NB4 (cell line): ENCODE measurements around the gene CGNL1.

ENCODE experiments used
- DNase-seq: peaks from one replicate; pipeline ENCODE4 v3.0.0; 2010; ENCODE audit warnings: low read depth
- H3K4me3 ChIP-seq: one replicate; pipeline ENCODE4 v1.5.1; 2011; ENCODE audit warnings: mild to moderate bottlenecking, low read depth, low read length, moderate library complexity
- MAX ChIP-seq: IDR thresholded peaks from 2 replicates; pipeline ENCODE4 v1.6.1; 2011; ENCODE audit warnings: low read depth, low read length
- MYC ChIP-seq: IDR thresholded peaks from 2 replicates; pipeline ENCODE4 v1.6.1; 2011; ENCODE audit warnings: low read depth, low read length
- POLR2A ChIP-seq: IDR thresholded peaks from 2 replicates; pipeline ENCODE4 v1.6.1; 2011; ENCODE audit warnings: mild to moderate bottlenecking; ENCODE audit not compliant: insufficient read length; ENCODE audit errors: extremely low read depth
- TF ChIP-seq, protein P1 (sequence below): IDR thresholded peaks from one replicate; pipeline ENCODE4 v1.5.1; 2012; ENCODE audit warnings: low read depth, low read length

CGNL1 gene

DNA sequence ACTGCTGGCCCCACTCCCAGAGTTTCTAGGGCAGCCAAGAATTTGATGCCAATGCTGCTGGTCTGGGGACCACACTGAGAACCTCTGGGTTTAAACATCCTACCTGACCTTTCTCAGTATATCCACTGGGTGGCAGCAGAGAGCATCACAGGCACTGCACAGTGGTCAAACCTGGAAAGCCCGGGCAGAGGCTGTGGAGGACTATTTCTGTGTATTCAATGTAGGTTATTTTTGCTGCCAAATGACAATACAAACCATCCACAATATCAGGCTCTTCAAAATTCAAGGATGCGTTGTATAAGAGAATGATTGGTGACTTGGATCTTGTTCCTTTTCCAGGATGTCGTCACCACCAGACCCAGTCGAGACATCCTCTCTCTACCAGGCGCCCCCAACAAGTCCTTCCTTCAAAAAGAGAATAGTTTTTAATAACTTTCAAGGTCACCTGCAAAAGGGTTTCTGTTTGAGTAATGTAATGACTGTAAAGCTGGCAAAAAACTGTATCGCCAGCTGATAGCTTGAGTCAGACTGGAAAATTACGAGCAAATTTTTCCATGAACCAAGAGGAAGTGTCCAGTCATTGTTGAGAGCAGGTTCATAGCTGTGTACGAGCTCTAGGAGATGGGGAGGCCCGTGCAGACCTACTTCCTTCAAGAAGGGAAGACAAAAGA is 184.9 kb downstream of the CGNL1 start:
- TF ChIP-seq, protein P1, sequence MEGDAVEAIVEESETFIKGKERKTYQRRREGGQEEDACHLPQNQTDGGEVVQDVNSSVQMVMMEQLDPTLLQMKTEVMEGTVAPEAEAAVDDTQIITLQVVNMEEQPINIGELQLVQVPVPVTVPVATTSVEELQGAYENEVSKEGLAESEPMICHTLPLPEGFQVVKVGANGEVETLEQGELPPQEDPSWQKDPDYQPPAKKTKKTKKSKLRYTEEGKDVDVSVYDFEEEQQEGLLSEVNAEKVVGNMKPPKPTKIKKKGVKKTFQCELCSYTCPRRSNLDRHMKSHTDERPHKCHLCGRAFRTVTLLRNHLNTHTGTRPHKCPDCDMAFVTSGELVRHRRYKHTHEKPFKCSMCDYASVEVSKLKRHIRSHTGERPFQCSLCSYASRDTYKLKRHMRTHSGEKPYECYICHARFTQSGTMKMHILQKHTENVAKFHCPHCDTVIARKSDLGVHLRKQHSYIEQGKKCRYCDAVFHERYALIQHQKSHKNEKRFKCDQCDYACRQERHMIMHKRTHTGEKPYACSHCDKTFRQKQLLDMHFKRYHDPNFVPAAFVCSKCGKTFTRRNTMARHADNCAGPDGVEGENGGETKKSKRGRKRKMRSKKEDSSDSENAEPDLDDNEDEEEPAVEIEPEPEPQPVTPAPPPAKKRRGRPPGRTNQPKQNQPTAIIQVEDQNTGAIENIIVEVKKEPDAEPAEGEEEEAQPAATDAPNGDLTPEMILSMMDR: peak; percentile 79
- TF ChIP-seq MYC: no peak
- no peak overlapping the region for H3K4me3 ChIP-seq
- peak; percentile 73 for DNase-seq

- no peak overlapping the region for H3K4me3 ChIP-seq
- TF ChIP-seq, protein P1: no peak
- no peak for TF ChIP-seq MYC
- TF ChIP-seq POLR2A: no peak
- no peak for TF ChIP-seq MAX
- DNase-seq: no peak
Measured at GRCh38 chr15:57562196-57562769, 186.0 kb downstream of the CGNL1 start.

GRCh38 chr15:57563416-57563815 is 187.1 kb downstream of the CGNL1 start:
- TF ChIP-seq MAX (no peak), POLR2A (no peak), MYC (no peak)
- TF ChIP-seq, protein P1: no peak
- DNase-seq: no peak
- H3K4me3 ChIP-seq: no peak overlapping the region

DNA sequence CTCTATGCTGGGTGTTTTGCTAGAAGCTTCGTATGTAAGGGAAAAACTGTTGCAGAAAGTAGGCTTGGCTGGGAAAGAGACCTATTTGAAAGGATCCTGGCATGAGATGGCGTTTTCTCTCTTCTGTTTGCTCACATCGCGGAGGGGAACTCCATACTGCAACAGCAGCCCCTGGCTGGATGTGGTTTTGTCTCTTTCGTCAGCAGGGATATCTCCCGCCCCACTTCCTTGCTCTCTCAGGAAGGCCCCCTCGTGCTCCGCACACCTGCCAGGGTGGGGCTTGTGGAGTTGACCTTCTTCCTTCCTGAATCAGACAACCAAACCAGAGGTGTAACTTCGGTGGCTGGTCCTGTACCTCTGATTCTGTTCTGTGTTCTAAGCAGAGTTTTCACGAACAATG is 189.0 kb downstream of the CGNL1 start:
- TF ChIP-seq MAX (no peak), MYC (no peak), POLR2A (no peak)
- TF ChIP-seq, protein P1: no peak
- peak; percentile 49 for DNase-seq
- H3K4me3 ChIP-seq: no peak overlapping the region

DNA sequence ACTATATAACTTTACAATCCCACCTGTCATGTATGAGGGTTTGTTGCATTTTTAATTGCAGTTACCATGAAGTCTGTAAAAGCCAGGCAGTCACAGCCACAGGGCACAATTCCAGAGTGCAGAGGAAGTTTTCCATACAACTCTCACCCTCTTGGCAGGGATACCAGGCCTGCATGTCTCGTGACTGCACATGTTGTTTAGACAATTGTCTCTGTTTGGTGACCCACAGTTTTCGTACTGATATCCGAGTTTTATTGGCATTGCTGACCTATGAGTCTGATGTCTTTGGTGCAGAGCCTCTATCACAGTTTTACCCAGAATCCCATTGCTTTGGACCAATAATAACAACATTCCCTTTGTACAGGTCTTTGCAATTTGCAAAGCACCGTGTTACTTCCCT is 190.5 kb downstream of the CGNL1 start:
- TF ChIP-seq MYC: no peak
- no peak for TF ChIP-seq MAX
- TF ChIP-seq, protein P1: no peak
- TF ChIP-seq POLR2A: no peak
- DNase-seq: no peak
- H3K4me3 ChIP-seq: no peak overlapping the region

DNA sequence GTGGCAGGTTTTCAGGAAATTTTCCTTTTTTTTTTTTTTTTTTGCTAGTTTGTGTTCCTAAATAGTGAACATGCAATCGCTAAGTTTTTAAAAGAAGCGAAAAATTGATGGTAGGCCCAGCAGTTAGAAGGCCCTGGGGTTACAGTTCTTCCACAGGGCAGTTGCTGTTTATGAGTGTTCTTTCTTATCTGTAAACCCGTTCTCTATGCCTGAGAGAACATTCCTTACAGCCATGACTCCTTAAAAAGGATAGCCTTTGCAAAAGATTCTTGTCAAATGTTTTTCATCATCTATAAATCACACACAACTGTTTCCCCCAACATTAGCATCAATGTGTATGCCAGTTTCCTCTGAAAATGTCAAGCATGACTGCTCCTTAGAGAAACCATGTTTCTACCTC is 191.6 kb downstream of the CGNL1 start:
- H3K4me3 ChIP-seq: no peak overlapping the region
- DNase-seq: no peak
- TF ChIP-seq POLR2A (no peak), MYC (no peak), MAX (no peak)
- TF ChIP-seq, protein P1: no peak
